Lung (tissue), 12 donors: Measurements from ENCODE around the gene MAP2. TPM values are rescaled to one million over a fixed set of nuclear protein-coding genes. Genes with fewer than 3 reads are reported as not detected.

Experiments
- ATAC-seq: fragments of 200-7000 bp; cut with Tn5 transposase; one replicate; pipeline ENCODE4 v1.9.1; 2020; ENCODE audit warnings: moderate number of reproducible peaks; ENCODE audit not compliant: insufficient read depth, low FRiP score
- DNase-seq, 3 donors: peaks; one replicate each; pipeline ENCODE4 v3.0.0-alpha.2; 2013 to 2017
- H3K27ac ChIP-seq, 2 donors: one replicate each; pipeline ENCODE4 v1.5.1; 2013; ENCODE audit warnings: mild to moderate bottlenecking in 2 of 2, moderate library complexity in 2 of 2, control low read depth in 1 of 2, inconsistent platforms in 1 of 2, low read depth in 1 of 2, low read length in 1 of 2
- H3K27me3 ChIP-seq, 3 donors: one replicate each; pipeline ENCODE4 v1.5.1; 2013; ENCODE audit warnings: low read length in 2 of 3; ENCODE audit not compliant: control insufficient read depth in 3 of 3, insufficient read depth in 3 of 3
- H3K36me3 ChIP-seq, 4 donors: one replicate each; pipeline ENCODE4 v1.5.1; 2013; ENCODE audit warnings: low read length in 4 of 4, mild to moderate bottlenecking in 1 of 4, moderate library complexity in 1 of 4; ENCODE audit not compliant: control insufficient read depth in 4 of 4, insufficient read depth in 4 of 4
- H3K4me1 ChIP-seq, 5 donors: one replicate each; pipeline ENCODE4 v1.5.1; 2013; ENCODE audit warnings: low read length in 5 of 5, mild to moderate bottlenecking in 2 of 5, moderate library complexity in 1 of 5; ENCODE audit not compliant: control insufficient read depth in 5 of 5, insufficient read depth in 5 of 5
- H3K4me3 ChIP-seq: one replicate; pipeline ENCODE4 v1.5.1; 2013; ENCODE audit warnings: mild to moderate bottlenecking, control low read depth, moderate library complexity
- H3K9ac ChIP-seq, 2 donors: one replicate each; pipeline ENCODE4 v1.5.1; 2013; ENCODE audit warnings: low read length in 2 of 2, control low read depth in 1 of 2; ENCODE audit not compliant: insufficient read depth in 1 of 2
- H3K9me3 ChIP-seq, 4 donors: one replicate each; pipeline ENCODE4 v1.5.1; 2013; ENCODE audit warnings: low read length in 3 of 4, mild to moderate bottlenecking in 1 of 4, moderate library complexity in 1 of 4; ENCODE audit not compliant: control insufficient read depth in 4 of 4, insufficient read depth in 3 of 4
- CTCF ChIP-seq: IDR thresholded peaks from 2 replicates; pipeline ENCODE4 v1.5.1; 2012; ENCODE audit warnings: mild to moderate bottlenecking; ENCODE audit errors: control extremely low read depth, extremely low read depth
- WGBS, 2 donors: extraction: QIAGEN DNeasy Blood & Tissue Kit; methylation state at CpG; one replicate each; pipeline ENCODE4 v1.1.7; 2013; 5-methylcytosine and 5-hydroxymethylcytosine counted together
- polyA plus RNA-seq, 2 donors: library from polyadenylated mRNA; stranded (reverse); fragments of 200-250 nt; gene quantifications; one replicate each; pipeline ENCODE4 v1.2.1, GENCODE V29; 2013
- total RNA-seq, 2 donors: library from RNA; depleted of rRNA in 1 of 2; stranded (reverse); fragments of >200 nt in 1 of 2; gene quantifications; one replicate each; pipeline ENCODE4 v1.2.1, GENCODE V29; 2014 to 2021
- donor health status: control.
- donor health status: control.
- donor health status: Bipolar disorder and iron deficiency.
- donor health status: healthy.
- donor health status: DM: yes; HTN: yes; CAD: no.

Gene MAP2
- total and polyA plus RNA-seq, 4 donors: 6.5 to 18.7 (median 9.6) TPM

DNA sequence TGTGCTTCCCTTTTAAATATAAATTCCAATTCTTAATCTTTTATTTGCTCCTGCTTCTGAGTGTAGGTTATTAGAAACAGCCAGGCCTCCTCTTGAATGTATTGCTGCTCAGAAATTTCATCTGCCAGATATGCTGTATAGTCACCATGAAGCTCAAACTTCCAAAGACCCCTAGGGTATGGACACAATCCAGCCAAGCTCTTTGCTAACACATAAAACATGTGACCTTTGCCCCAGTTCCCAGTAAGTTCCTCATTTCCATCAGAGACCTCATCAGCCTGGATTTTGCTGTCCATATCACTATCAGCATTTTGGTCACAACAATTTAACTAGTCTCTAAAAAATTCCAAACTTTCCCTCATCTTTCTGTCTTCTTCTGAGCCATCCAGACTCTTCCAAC lies 75.2 kb downstream of the MAP2 start:
- no peak for DNase-seq
- Histone ChIP-seq H3K9me3 (peaks cover 0 to 5% (median 1%) of the 10 kb centered on the region in 4 donors), H3K27ac (no peak overlapping the region), H3K4me1 (peaks cover 0 to 7% (median 0%) of the 10 kb centered on the region in 5 donors), H3K9ac (no peak overlapping the region), H3K27me3 (no peaks in the 10 kb centered on the region), H3K36me3 (no peaks in the 10 kb centered on the region), H3K4me3 (no peak overlapping the region)
- no peak for ATAC-seq
- TF ChIP-seq CTCF: no peak

GRCh38 chr2:209501579-209501978 lies 77.7 kb downstream of the MAP2 start:
- H3K27ac ChIP-seq: no peak overlapping the region
- ATAC-seq: no peak
- TF ChIP-seq CTCF: no peak
- H3K9me3 ChIP-seq: peaks cover 0 to 5% (median 1%) of the 10 kb centered on the region in 4 donors
- no peak for DNase-seq
- peaks cover 0 to 5% (median 0%) of the 10 kb centered on the region in 5 donors for H3K4me1 ChIP-seq
- no peak overlapping the region for H3K4me3 ChIP-seq
- 69 to 71% methylated on average over 2 of the region's 2 CpGs for WGBS, 2 donors
- no peaks in the 10 kb centered on the region for H3K27me3 ChIP-seq
- H3K36me3 ChIP-seq: no peaks in the 10 kb centered on the region
- no peak overlapping the region for H3K9ac ChIP-seq

DNA sequence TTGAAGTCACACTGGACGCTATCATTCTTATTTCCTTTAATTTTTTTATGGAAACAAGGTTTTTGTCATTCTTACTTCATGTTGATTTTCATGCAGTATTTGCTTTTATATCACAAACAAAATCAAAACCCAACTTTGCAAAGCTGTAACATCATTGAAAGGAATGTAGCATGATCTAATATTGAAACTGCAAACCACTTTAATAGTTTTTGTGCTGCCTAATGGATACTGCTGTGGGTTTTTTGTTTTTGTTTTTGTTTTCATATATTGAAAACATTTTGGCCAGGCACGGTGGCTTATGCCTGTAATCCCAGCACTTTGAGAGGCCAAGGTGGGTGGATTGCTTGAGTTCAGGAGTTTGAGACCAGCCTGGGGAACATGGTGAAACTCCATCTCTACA lies 81.6 kb downstream of the MAP2 start:
- Histone ChIP-seq H3K9me3 (no peaks in the 10 kb centered on the region), H3K9ac (no peak overlapping the region), H3K4me1 (no peaks in the 10 kb centered on the region), H3K27ac (no peak overlapping the region), H3K27me3 (no peaks in the 10 kb centered on the region), H3K36me3 (no peaks in the 10 kb centered on the region), H3K4me3 (no peak overlapping the region)
- DNase-seq (no peak), ATAC-seq (no peak)
- no peak for TF ChIP-seq CTCF
- WGBS, 2 donors: 76 to 81% methylated on average over 2 of the region's 2 CpGs

- Histone ChIP-seq H3K9me3 (no peaks in the 10 kb centered on the region), H3K9ac (no peak overlapping the region), H3K27me3 (no peaks in the 10 kb centered on the region), H3K4me1 (no peaks in the 10 kb centered on the region), H3K4me3 (no peak overlapping the region), H3K36me3 (no peaks in the 10 kb centered on the region), H3K27ac (no peak overlapping the region)
- ATAC-seq (no peak), DNase-seq (no peak)
- TF ChIP-seq CTCF: no peak
These were observed 84.4 kb downstream of the MAP2 start for GRCh38 chr2:209508255-209508654.
